ENCODE results near the gene PROX1. TPM values are rescaled to one million over a fixed set of nuclear protein-coding genes. Genes with fewer than 3 reads are reported as not detected.
"Not testable (repeated sequence)": the region's sequence is repeated elsewhere in the genome, so short reads cannot be mapped to it uniquely, and the experiment has no call there.

The PROX1 gene
- polyA plus RNA-seq, 3 donors, result 0.07 TPM; not detected in 2

GRCh38 chr1:214085325-214085724 is 97.6 kb downstream of the PROX1 start:
- Mint-ChIP-seq H3K36me3 (no peaks in the 10 kb centered on the region), H3K27ac (no peak overlapping the region), H3K4me3 (no peak overlapping the region), H3K4me1 (no peaks in the 10 kb centered on the region), H3K9me3 (peaks cover 0 to 12% (median 3%) of the 10 kb centered on the region in 7 donors), H3K27me3 (ENCODE audit: low read depth in 3 of 3) (peaks cover 0 to 2% (median 1%) of the 10 kb centered on the region in 3 donors)
- Histone ChIP-seq H3K79me2 (ENCODE audit: insufficient read depth, low read length) (no peaks in the 10 kb centered on the region), H3K9me3 (replicated peaks in 1 of 2; ENCODE audit: control insufficient read depth in 1 of 2, insufficient read depth in 1 of 2, low read length in 2 of 2) (peaks cover 0 to 6% of the 10 kb centered on the region in 2 donors), H3K4me3 (replicated peaks in 1 of 3; ENCODE audit: low read depth in 2 of 3, low read length in 3 of 3) (no peak overlapping the region), H2AFZ (ENCODE audit: insufficient read depth, low read depth, low read length, poor library complexity, severe bottlenecking) (no peak overlapping the region), H4K20me1 (ENCODE audit: insufficient read depth, low read length) (no peaks in the 10 kb centered on the region), H3K27me3 (ENCODE audit: control insufficient read depth in 2 of 2, insufficient read depth in 2 of 2, low read length in 2 of 2) (no peaks in the 10 kb centered on the region), H3K9ac (ENCODE audit: insufficient read depth, low read length, poor library complexity, severe bottlenecking) (no peak overlapping the region), H3K4me1 (ENCODE audit: control insufficient read depth in 1 of 2, insufficient read depth in 2 of 2, low read length in 2 of 2) (no peaks in the 10 kb centered on the region), H3K27ac (ENCODE audit: low read depth in 1 of 2, low read length in 2 of 2) (no peak overlapping the region), H3K36me3 (replicated peaks in 1 of 2; ENCODE audit: control insufficient read depth in 1 of 2, insufficient read depth in 2 of 2, low read length in 2 of 2) (no peaks in the 10 kb centered on the region), H3K4me2 (replicated peaks; ENCODE audit: extremely low read depth, low read length, poor library complexity, severe bottlenecking) (no peak overlapping the region)
- DNase-seq, result no peak
- intact Hi-C loops (cut with micrococcal nuclease), result no loop called here
- WGBS (ENCODE audit: insufficient coverage), result 84% methylated on average over 2 of the region's 2 CpGs
- TF ChIP-seq CTCF (IDR thresholded peaks at IDR 0.05), result no peak

DNA sequence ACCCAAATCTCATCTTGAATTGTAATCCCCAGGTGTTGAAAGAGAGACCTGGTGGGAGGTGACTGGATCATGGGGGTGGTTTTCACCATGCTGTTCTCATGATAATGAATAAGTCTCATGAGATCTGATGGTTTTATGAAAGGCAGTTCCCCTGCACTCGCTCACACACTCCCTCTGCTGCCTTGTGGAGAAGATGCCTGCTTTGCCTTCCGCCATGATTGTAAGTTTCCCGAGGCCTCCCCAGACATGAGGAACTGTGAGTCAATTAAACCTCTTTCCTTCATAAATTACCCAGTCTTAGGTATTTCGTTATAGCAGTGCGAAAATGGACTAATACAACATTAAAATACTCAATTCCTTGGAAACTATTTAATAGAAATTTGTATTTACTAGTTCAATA is 99.2 kb downstream of the PROX1 start:
- no peak overlapping the region for H3K9ac ChIP-seq (ENCODE audit: insufficient read depth, low read length, poor library complexity, severe bottlenecking)
- no peaks in the 10 kb centered on the region for H3K79me2 ChIP-seq (ENCODE audit: insufficient read depth, low read length)
- no peaks in the 10 kb centered on the region for H3K36me3 ChIP-seq (replicated peaks in 1 of 2; ENCODE audit: control insufficient read depth in 1 of 2, insufficient read depth in 2 of 2, low read length in 2 of 2)
- 75% methylated on average over 2 of the region's 5 CpGs for WGBS (ENCODE audit: insufficient coverage)
- no peaks in the 10 kb centered on the region for H4K20me1 ChIP-seq (ENCODE audit: insufficient read depth, low read length)
- no peak overlapping the region for H3K27ac ChIP-seq (ENCODE audit: low read depth in 1 of 2, low read length in 2 of 2)
- no peak overlapping the region for H3K4me2 ChIP-seq (replicated peaks; ENCODE audit: extremely low read depth, low read length, poor library complexity, severe bottlenecking)
- H3K27me3 ChIP-seq (ENCODE audit: control insufficient read depth in 2 of 2, insufficient read depth in 2 of 2, low read length in 2 of 2), result no peaks in the 10 kb centered on the region
- peaks cover 0 to 2% of the 10 kb centered on the region in 2 donors for H3K9me3 ChIP-seq (replicated peaks in 1 of 2; ENCODE audit: control insufficient read depth in 1 of 2, insufficient read depth in 1 of 2, low read length in 2 of 2)
- no peaks in the 10 kb centered on the region for H3K4me1 ChIP-seq (ENCODE audit: control insufficient read depth in 1 of 2, insufficient read depth in 2 of 2, low read length in 2 of 2)
- H3K36me3 Mint-ChIP-seq, result no peaks in the 10 kb centered on the region
- H2AFZ ChIP-seq (ENCODE audit: insufficient read depth, low read depth, low read length, poor library complexity, severe bottlenecking), result no peak overlapping the region
- intact Hi-C loops (cut with micrococcal nuclease), result no loop called here
- no peak for TF ChIP-seq CTCF (IDR thresholded peaks at IDR 0.05)
- no peaks in the 10 kb centered on the region for H3K4me1 Mint-ChIP-seq
- H3K9me3 Mint-ChIP-seq, result peaks cover 0 to 12% (median 4%) of the 10 kb centered on the region in 7 donors
- H3K4me3 Mint-ChIP-seq, result no peak overlapping the region
- H3K27ac Mint-ChIP-seq, result no peak overlapping the region
- peaks cover 0 to 2% (median 1%) of the 10 kb centered on the region in 3 donors for H3K27me3 Mint-ChIP-seq (ENCODE audit: low read depth in 3 of 3)
- H3K4me3 ChIP-seq (replicated peaks in 1 of 3; ENCODE audit: low read depth in 2 of 3, low read length in 3 of 3), result no peak overlapping the region
- DNase-seq, result no peak

GRCh38 chr1:214089003-214089402 is 101.2 kb downstream of the PROX1 start:
- H3K27me3 Mint-ChIP-seq (ENCODE audit: low read depth in 3 of 3); DNase-seq; H3K27me3 ChIP-seq (ENCODE audit: control insufficient read depth in 2 of 2, insufficient read depth in 2 of 2, low read length in 2 of 2); H3K4me1 ChIP-seq (ENCODE audit: control insufficient read depth in 1 of 2, insufficient read depth in 2 of 2, low read length in 2 of 2); H3K9ac ChIP-seq (ENCODE audit: insufficient read depth, low read length, poor library complexity, severe bottlenecking); intact Hi-C loops (cut with micrococcal nuclease); H3K79me2 ChIP-seq (ENCODE audit: insufficient read depth, low read length); H3K4me2 ChIP-seq (replicated peaks; ENCODE audit: extremely low read depth, low read length, poor library complexity, severe bottlenecking); H4K20me1 ChIP-seq (ENCODE audit: insufficient read depth, low read length); H3K27ac Mint-ChIP-seq; H2AFZ ChIP-seq (ENCODE audit: insufficient read depth, low read depth, low read length, poor library complexity, severe bottlenecking); H3K36me3 Mint-ChIP-seq; H3K27ac ChIP-seq (ENCODE audit: low read depth in 1 of 2, low read length in 2 of 2); H3K4me1 Mint-ChIP-seq; H3K9me3 ChIP-seq (replicated peaks in 1 of 2; ENCODE audit: control insufficient read depth in 1 of 2, insufficient read depth in 1 of 2, low read length in 2 of 2); H3K36me3 ChIP-seq (replicated peaks in 1 of 2; ENCODE audit: control insufficient read depth in 1 of 2, insufficient read depth in 2 of 2, low read length in 2 of 2); H3K4me3 ChIP-seq (replicated peaks in 1 of 3; ENCODE audit: low read depth in 2 of 3, low read length in 3 of 3); H3K4me3 Mint-ChIP-seq: not testable (repeated sequence)
- peaks cover 0 to 15% (median 4%) of the 10 kb centered on the region in 7 donors for H3K9me3 Mint-ChIP-seq
- no CpG with 5 or more reads among the region's 2 CpGs for WGBS (ENCODE audit: insufficient coverage)

All from CD14-positive monocyte (primary cell).